BLaER1 (cell line): ENCODE measurements around the gene ZXDC.

Experiments used
- H3K27ac ChIP-seq: shearing (Covaris generic); formaldehyde crosslinking; 2 replicates; pipeline ENCODE4 v1.8.1; 2022
- H3K27me3 ChIP-seq: shearing (Covaris generic); formaldehyde crosslinking; 2 replicates; pipeline ENCODE4 v1.8.1; 2022
- H3K36me3 ChIP-seq: shearing (Covaris generic); formaldehyde crosslinking; 2 replicates; pipeline ENCODE4 v1.8.1; 2022
- H3K4me1 ChIP-seq: shearing (Covaris generic); formaldehyde crosslinking; 2 replicates; pipeline ENCODE4 v1.8.1; 2022
- H3K4me2 ChIP-seq: shearing (Covaris generic); formaldehyde crosslinking; 2 replicates; pipeline ENCODE4 v1.8.1; 2022
- H3K4me3 ChIP-seq: shearing (Covaris generic); formaldehyde crosslinking; 2 replicates; pipeline ENCODE4 v1.8.1; 2022
- H3K9ac ChIP-seq: shearing (Covaris generic); formaldehyde crosslinking; 2 replicates; pipeline ENCODE4 v1.8.1; 2022
- H3K9me3 ChIP-seq: shearing (Covaris generic); formaldehyde crosslinking; 2 replicates; pipeline ENCODE4 v1.8.1; 2022
- H4K20me1 ChIP-seq: shearing (Covaris generic); formaldehyde crosslinking; 2 replicates; pipeline ENCODE4 v1.8.1; 2022
- Cebpa-rat ChIP-seq: shearing (Covaris generic); IDR thresholded peaks from 2 replicates; pipeline ENCODE4 v1.8.1; 2022

Gene ZXDC

GRCh38 chr3:126399351-126399735 is 76.3 kb downstream of the ZXDC start:
- Histone ChIP-seq H3K4me1 (peaks cover 12% of the 10 kb centered on the region), H3K4me3 (no peak overlapping the region), H3K4me2 (peak overlapping the region; percentile 38), H3K9me3 (peaks cover 8% of the 10 kb centered on the region; the same call in 1 of the 2 replicates), H3K27me3 (no peaks in the 10 kb centered on the region), H3K36me3 (no peaks in the 10 kb centered on the region), H4K20me1 (no peaks in the 10 kb centered on the region), H3K9ac (no peak overlapping the region), H3K27ac (no peak overlapping the region)
- no peak for TF ChIP-seq Cebpa-rat

GRCh38 chr3:126398423-126399350 is 77.0 kb downstream of the ZXDC start:
- H3K4me3 ChIP-seq: no peak overlapping the region
- no peaks in the 10 kb centered on the region for H3K36me3 ChIP-seq
- H3K27ac ChIP-seq: no peak overlapping the region
- peaks cover 12% of the 10 kb centered on the region for H3K4me1 ChIP-seq
- TF ChIP-seq Cebpa-rat: no peak
- H3K4me2 ChIP-seq: no peak overlapping the region
- no peak overlapping the region for H3K9ac ChIP-seq
- H3K27me3 ChIP-seq: no peaks in the 10 kb centered on the region
- no peaks in the 10 kb centered on the region for H4K20me1 ChIP-seq
- H3K9me3 ChIP-seq: peaks cover 8% of the 10 kb centered on the region; the same call in 1 of the 2 replicates

GRCh38 chr3:126397610-126398422 is 77.9 kb downstream of the ZXDC start:
- peaks cover 8% of the 10 kb centered on the region; the same call in 1 of the 2 replicates for H3K9me3 ChIP-seq
- H3K36me3 ChIP-seq: no peaks in the 10 kb centered on the region
- no peak overlapping the region for H3K4me3 ChIP-seq
- TF ChIP-seq Cebpa-rat: no peak
- no peak overlapping the region for H3K4me2 ChIP-seq
- no peak overlapping the region for H3K9ac ChIP-seq
- peaks cover 12% of the 10 kb centered on the region for H3K4me1 ChIP-seq
- no peak overlapping the region for H3K27ac ChIP-seq
- no peaks in the 10 kb centered on the region for H4K20me1 ChIP-seq
- H3K27me3 ChIP-seq: no peaks in the 10 kb centered on the region

- Histone ChIP-seq H3K4me2 (no peak overlapping the region), H4K20me1 (no peaks in the 10 kb centered on the region), H3K4me1 (peaks cover 12% of the 10 kb centered on the region), H3K9ac (no peak overlapping the region), H3K27me3 (no peaks in the 10 kb centered on the region), H3K27ac (no peak overlapping the region), H3K36me3 (no peaks in the 10 kb centered on the region), H3K9me3 (peaks cover 8% of the 10 kb centered on the region; the same call in 1 of the 2 replicates), H3K4me3 (no peak overlapping the region)
- no peak for TF ChIP-seq Cebpa-rat
Observed at GRCh38 chr3:126396536-126396935, 79.2 kb downstream of the ZXDC start.

DNA sequence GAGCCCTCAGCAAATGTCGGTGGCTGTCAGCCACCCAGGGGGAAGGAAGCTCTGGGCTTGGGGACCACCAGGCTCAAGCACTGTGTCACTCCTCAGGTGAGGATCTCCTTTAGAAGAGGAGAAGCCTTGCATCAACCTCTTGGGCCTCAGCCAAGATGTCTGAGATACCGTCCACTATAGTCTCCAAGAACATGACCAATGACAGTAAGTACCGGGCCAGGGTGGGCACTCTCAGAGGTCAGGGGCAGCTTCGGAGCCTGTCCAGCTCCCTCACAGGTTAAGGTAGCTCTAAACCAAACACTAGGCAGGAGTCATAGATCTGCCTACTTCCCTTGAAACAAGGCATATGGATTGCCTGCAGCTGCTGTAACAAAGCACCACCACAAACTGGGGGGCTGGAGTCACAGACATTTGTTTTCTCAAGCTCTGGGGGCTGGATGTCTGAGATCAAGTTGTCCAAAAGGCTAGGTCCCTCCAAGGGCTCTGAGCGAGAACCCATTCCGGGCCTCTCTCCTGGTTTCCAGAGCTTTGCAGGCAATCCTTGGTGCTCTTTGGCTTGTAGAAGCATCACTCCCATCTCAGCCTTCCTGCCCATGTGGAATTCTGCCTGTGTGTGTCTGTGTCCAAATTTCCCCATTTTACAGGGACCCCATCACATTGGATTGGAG is 79.7 kb downstream of the ZXDC start:
- Histone ChIP-seq H3K27me3 (no peaks in the 10 kb centered on the region), H3K9ac (no peak overlapping the region), H3K36me3 (no peaks in the 10 kb centered on the region), H3K27ac (no peak overlapping the region), H3K4me1 (peaks cover 12% of the 10 kb centered on the region), H4K20me1 (no peaks in the 10 kb centered on the region), H3K4me2 (no peak overlapping the region), H3K4me3 (no peak overlapping the region), H3K9me3 (peaks cover 8% of the 10 kb centered on the region; the same call in 1 of the 2 replicates)
- TF ChIP-seq Cebpa-rat: no peak

- H3K27me3 ChIP-seq: no peaks in the 10 kb centered on the region
- H3K36me3 ChIP-seq: no peaks in the 10 kb centered on the region
- no peak overlapping the region for H3K9ac ChIP-seq
- TF ChIP-seq Cebpa-rat: no peak
- H3K4me1 ChIP-seq: peaks cover 11% of the 10 kb centered on the region
- peaks cover 8% of the 10 kb centered on the region; the same call in 1 of the 2 replicates for H3K9me3 ChIP-seq
- no peak overlapping the region for H3K27ac ChIP-seq
- no peak overlapping the region for H3K4me2 ChIP-seq
- H4K20me1 ChIP-seq: no peaks in the 10 kb centered on the region
- H3K4me3 ChIP-seq: no peak overlapping the region
Observed at GRCh38 chr3:126394977-126395321, 80.7 kb downstream of the ZXDC start.

- no peak within 1 kb of the TSS for H3K27ac ChIP-seq
- H3K9me3 ChIP-seq: peaks cover 8% of the 10 kb centered on the region; the same call in 1 of the 2 replicates
- H3K4me2 ChIP-seq: no peak within 1 kb of the TSS
- no peak within 1 kb of the TSS for H3K4me3 ChIP-seq
- no peaks in the 10 kb centered on the region for H3K27me3 ChIP-seq
- no peaks in the 10 kb centered on the region for H4K20me1 ChIP-seq
- no peak within 1 kb of the TSS for H3K9ac ChIP-seq
- H3K4me1 ChIP-seq: peaks cover 5% of the 10 kb centered on the region
- no peak for TF ChIP-seq Cebpa-rat
- H3K36me3 ChIP-seq: no peaks in the 10 kb centered on the region
Observed at GRCh38 chr3:126394179-126394976, 81.3 kb downstream of the ZXDC start, which contains the start of gene CFAP100. Gene CFAP100 (plus strand): TSS chr3:126394909. CDS start chr3:126396001, 1,092 bp downstream.

DNA sequence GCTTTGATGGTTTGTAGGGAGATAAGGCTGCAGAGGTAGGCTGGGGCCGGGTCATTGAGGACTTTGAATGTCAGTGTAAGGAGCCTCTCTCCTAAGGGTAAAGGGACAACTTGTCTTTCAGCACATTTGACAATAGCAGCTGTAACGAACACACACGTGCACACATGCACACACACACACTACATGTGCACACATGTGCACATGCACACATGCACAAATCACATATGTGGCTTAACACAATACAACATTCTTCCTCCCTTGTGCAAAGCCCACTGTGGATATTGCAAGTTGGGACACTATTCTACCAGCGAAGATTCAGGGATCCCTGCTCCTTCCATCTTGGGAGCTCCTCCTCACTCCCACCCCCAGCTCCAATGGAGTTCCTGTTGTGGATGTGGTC is 82.1 kb downstream of the ZXDC start:
- no peak overlapping the region for H3K4me2 ChIP-seq
- H3K9me3 ChIP-seq: peaks cover under 1% of the 10 kb centered on the region; the same call in 1 of the 2 replicates
- H4K20me1 ChIP-seq: no peaks in the 10 kb centered on the region
- H3K4me3 ChIP-seq: no peak overlapping the region
- H3K4me1 ChIP-seq: peaks cover 6% of the 10 kb centered on the region
- no peaks in the 10 kb centered on the region for H3K27me3 ChIP-seq
- TF ChIP-seq Cebpa-rat: no peak
- no peaks in the 10 kb centered on the region for H3K36me3 ChIP-seq
- H3K9ac ChIP-seq: no peak overlapping the region
- no peak overlapping the region for H3K27ac ChIP-seq

DNA sequence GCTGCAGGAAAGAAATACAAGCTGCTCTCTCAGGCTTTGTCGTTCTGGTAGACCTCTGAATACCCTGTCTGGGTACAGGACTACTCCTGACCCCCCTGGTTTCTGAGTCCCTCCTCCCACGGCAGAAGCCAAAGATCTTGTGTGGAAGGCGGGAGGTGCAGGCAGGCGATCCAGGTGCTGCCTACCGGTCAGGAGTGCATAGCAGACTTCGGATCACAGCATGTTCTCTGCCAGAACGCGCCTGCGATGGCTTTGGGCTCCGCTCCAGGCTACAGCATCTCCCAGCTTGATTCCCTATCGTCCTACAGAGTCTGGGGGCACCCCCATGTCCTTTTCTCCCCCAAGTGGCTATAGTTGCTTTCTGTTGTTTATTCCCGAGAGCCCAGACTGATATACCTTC is 83.4 kb downstream of the ZXDC start:
- no peaks in the 10 kb centered on the region for H3K27me3 ChIP-seq
- H4K20me1 ChIP-seq: no peaks in the 10 kb centered on the region
- no peak overlapping the region for H3K9ac ChIP-seq
- H3K36me3 ChIP-seq: no peaks in the 10 kb centered on the region
- no peak overlapping the region for H3K4me2 ChIP-seq
- peaks cover 6% of the 10 kb centered on the region for H3K4me1 ChIP-seq
- no peak overlapping the region for H3K4me3 ChIP-seq
- no peak for TF ChIP-seq Cebpa-rat
- H3K27ac ChIP-seq: no peak overlapping the region
- H3K9me3 ChIP-seq: no peaks in the 10 kb centered on the region
